GM12864 (cell line): ENCODE measurements around the gene MAMLD1.

Experiments
- DNase-seq: peaks from one replicate; pipeline ENCODE4 v3.0.0-alpha.2; 2011; ENCODE audit warnings: low read depth
- H3K4me3 ChIP-seq: 2 replicates; pipeline ENCODE4 v1.5.1; 2011; ENCODE audit warnings: mild to moderate bottlenecking, low read depth, low read length, control low read depth
- TF ChIP-seq, protein P1 (sequence below): IDR thresholded peaks from 2 replicates; pipeline ENCODE4 v1.5.1; 2011; ENCODE audit warnings: low read depth, mild to moderate bottlenecking, moderate library complexity, low read length, control low read depth, inconsistent platforms; ENCODE audit errors: missing control alignments

The MAMLD1 gene

GRCh38 chrX:150366951-150367545, 3.9 kb downstream of the MAMLD1 start:
- H3K4me3 ChIP-seq: no peak overlapping the region
- TF ChIP-seq, protein P1, sequence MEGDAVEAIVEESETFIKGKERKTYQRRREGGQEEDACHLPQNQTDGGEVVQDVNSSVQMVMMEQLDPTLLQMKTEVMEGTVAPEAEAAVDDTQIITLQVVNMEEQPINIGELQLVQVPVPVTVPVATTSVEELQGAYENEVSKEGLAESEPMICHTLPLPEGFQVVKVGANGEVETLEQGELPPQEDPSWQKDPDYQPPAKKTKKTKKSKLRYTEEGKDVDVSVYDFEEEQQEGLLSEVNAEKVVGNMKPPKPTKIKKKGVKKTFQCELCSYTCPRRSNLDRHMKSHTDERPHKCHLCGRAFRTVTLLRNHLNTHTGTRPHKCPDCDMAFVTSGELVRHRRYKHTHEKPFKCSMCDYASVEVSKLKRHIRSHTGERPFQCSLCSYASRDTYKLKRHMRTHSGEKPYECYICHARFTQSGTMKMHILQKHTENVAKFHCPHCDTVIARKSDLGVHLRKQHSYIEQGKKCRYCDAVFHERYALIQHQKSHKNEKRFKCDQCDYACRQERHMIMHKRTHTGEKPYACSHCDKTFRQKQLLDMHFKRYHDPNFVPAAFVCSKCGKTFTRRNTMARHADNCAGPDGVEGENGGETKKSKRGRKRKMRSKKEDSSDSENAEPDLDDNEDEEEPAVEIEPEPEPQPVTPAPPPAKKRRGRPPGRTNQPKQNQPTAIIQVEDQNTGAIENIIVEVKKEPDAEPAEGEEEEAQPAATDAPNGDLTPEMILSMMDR: no peak
- DNase-seq: no peak

DNA sequence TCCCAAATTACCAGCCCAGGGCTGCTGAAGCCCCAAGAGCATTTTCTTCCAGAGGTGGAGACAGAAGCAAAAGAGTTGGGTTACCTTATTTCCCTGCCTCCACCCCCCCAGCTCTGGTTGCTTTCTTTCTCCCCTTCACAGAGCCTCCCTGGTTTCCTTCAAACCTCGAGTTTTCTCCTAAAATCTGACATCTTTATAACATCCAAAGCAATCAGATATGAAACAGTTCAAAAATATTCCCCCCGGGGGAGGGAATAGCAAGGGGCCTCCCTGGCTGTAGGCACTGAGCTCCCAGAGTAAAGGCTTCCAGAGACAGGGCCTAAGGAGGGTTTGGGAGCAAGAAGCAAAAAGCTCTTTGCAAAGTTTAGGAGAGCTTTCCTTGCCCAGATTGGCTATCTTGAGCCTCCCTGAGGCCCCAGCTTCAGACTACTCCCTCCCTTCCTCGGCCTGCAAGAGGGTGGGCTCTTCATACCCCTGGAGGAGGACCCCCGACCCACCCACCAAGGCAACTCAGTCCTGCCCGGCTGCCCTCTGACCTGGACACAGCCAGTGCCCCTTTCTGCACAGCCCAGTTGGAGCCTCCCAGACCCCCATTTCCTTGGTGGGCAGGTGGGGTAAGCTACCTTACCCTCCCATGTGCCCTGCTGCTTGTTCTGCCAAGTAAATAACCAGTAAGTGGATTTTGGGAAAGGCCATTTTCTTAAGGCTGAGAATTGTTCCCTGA, 7.6 kb downstream of the MAMLD1 start:
- TF ChIP-seq, protein P1: no peak
- DNase-seq: no peak
- H3K4me3 ChIP-seq: no peak overlapping the region

- no peak for DNase-seq
- no peak overlapping the region for H3K4me3 ChIP-seq
- TF ChIP-seq, protein P1: no peak
Observed at GRCh38 chrX:150371877-150372276, 8.8 kb downstream of the MAMLD1 start.

DNA sequence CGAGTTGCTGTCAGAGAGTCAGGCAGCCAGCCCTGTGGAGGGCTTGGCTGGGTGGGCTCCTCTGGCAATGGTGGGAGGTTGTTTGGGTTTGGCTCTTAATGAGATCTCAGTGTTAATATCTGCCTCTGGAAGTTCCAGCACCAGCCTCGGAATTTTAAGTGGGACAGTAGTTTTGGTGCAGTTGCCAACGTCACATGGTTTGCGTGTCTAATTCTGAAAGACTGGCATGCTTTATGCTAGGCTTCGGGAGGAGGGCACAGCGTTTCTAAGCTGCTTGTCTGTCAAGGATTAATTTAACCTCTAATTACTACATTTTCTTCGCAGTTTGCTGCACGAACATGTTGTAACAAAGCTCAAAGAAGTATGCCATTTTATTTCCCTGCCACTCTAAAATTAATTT, 9.2 kb downstream of the MAMLD1 start:
- TF ChIP-seq, protein P1: no peak
- H3K4me3 ChIP-seq: no peak overlapping the region
- DNase-seq: no peak

- H3K4me3 ChIP-seq: no peak overlapping the region
- DNase-seq: no peak
- TF ChIP-seq, protein P1: no peak
Observed at GRCh38 chrX:150372756-150373155, 9.6 kb downstream of the MAMLD1 start.

DNA sequence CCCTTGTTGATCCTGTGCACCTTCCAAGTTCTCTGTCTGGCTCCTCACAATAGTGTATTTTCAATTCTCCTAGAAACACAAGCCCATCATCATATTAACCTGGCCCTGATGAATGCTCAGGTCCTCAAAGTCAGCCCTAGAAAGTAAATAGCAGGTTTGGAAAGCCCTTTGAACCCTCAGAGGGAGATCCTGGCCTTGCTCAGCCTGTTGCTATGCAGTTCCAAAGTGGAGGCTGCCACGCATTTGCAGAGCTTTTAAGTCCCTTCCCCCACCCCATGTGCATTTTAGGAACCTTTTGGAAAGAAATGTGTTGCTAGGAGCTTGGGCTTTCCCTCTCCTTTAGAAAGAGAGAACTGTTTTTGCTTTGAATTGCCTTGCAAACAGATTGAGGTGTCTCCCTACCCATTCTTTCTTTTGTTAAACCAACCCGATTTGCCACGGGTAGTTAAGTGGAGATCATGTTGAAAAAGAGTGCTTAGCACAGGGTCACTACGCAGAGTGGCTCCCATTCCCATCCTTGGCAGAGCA, 12.2 kb downstream of the MAMLD1 start:
- no peak overlapping the region for H3K4me3 ChIP-seq
- DNase-seq: no peak
- TF ChIP-seq, protein P1: no peak
